WTC11 (cell line): Measurements from ENCODE around the gene SYPL1. TPM values are rescaled to one million over a fixed set of nuclear protein-coding genes. Genes with fewer than 3 reads are reported as not detected.

Experiments used
- AR ChIP-seq: fragments of 250-450 bp; sonication (Bioruptor Pico); IDR thresholded peaks from 2 replicates; pipeline ENCODE4 v1.9.0; 2021; ENCODE audit warnings: mild to moderate bottlenecking
- ERG ChIP-seq: fragments of 250-450 bp; sonication (Bioruptor Pico); IDR thresholded peaks from 2 replicates; pipeline ENCODE4 v1.8.0; 2021; ENCODE audit warnings: mild to moderate bottlenecking
- ETV6 ChIP-seq: sonication (generic); formaldehyde crosslinking; IDR thresholded peaks from 2 replicates; pipeline ENCODE4 v1.8.1; 2022; ENCODE audit warnings: mild to moderate bottlenecking, missing genetic modification reagents
- JAZF1 ChIP-seq: fragments of 250-450 bp; sonication (Bioruptor Pico); IDR thresholded peaks from 2 replicates; pipeline ENCODE4 v1.9.0; 2021; ENCODE audit warnings: moderate library complexity, mild to moderate bottlenecking, inconsistent platforms
- MLX ChIP-seq: sonication (generic); formaldehyde crosslinking; IDR thresholded peaks from 2 replicates; pipeline ENCODE4 v1.8.1; 2023; ENCODE audit warnings: mild to moderate bottlenecking, missing genetic modification reagents, moderate library complexity
- MYBL2 ChIP-seq: sonication (generic); formaldehyde crosslinking; IDR thresholded peaks from 2 replicates; pipeline ENCODE4 v1.8.1; 2023; ENCODE audit warnings: mild to moderate bottlenecking, moderate library complexity, missing genetic modification reagents
- PREB ChIP-seq: sonication (generic); formaldehyde crosslinking; IDR thresholded peaks from 2 replicates; pipeline ENCODE4 v1.8.1; 2022; ENCODE audit warnings: mild to moderate bottlenecking, missing genetic modification reagents, moderate library complexity, borderline replicate concordance
- TEAD4 ChIP-seq: sonication (generic); formaldehyde crosslinking; IDR thresholded peaks from 2 replicates; pipeline ENCODE4 v1.8.0; 2022; ENCODE audit warnings: mild to moderate bottlenecking, missing genetic modification reagents
- USF1 ChIP-seq: sonication (generic); formaldehyde crosslinking; IDR thresholded peaks from 2 replicates; pipeline ENCODE4 v1.8.0; 2022; ENCODE audit warnings: mild to moderate bottlenecking, missing genetic modification reagents
- ZNF263 ChIP-seq: sonication (generic); formaldehyde crosslinking; IDR thresholded peaks from 2 replicates; pipeline ENCODE4 v1.8.1; 2022; ENCODE audit warnings: low read depth, mild to moderate bottlenecking, moderate library complexity, missing genetic modification reagents
- ZNF532 ChIP-seq: fragments of 250-450 bp; sonication (Bioruptor Pico); IDR thresholded peaks from 2 replicates; pipeline ENCODE4 v1.9.0; 2021; ENCODE audit warnings: mild to moderate bottlenecking, borderline replicate concordance
- total RNA-seq: library from RNA; stranded (reverse); gene quantifications from 3 replicates; pipeline ENCODE4 v1.2.3, GENCODE V29; 2021
- TF ChIP-seq, protein P1 (sequence below): sonication (generic); formaldehyde crosslinking; IDR thresholded peaks from 2 replicates; pipeline ENCODE4 v1.8.1; 2023; ENCODE audit warnings: mild to moderate bottlenecking, missing genetic modification reagents, borderline replicate concordance
- TF ChIP-seq, protein P2 (sequence below): sonication (generic); formaldehyde crosslinking; IDR thresholded peaks from 2 replicates; pipeline ENCODE4 v1.8.1; 2023; ENCODE audit warnings: mild to moderate bottlenecking, missing genetic modification reagents
- TF ChIP-seq, protein P3 (sequence below): sonication (generic); formaldehyde crosslinking; IDR thresholded peaks from 2 replicates; pipeline ENCODE4 v1.8.1; 2022; ENCODE audit warnings: missing genetic modification reagents, borderline replicate concordance

The SYPL1 gene
- total RNA-seq, 1 experiment from 2014 or later: 54.8 TPM

DNA sequence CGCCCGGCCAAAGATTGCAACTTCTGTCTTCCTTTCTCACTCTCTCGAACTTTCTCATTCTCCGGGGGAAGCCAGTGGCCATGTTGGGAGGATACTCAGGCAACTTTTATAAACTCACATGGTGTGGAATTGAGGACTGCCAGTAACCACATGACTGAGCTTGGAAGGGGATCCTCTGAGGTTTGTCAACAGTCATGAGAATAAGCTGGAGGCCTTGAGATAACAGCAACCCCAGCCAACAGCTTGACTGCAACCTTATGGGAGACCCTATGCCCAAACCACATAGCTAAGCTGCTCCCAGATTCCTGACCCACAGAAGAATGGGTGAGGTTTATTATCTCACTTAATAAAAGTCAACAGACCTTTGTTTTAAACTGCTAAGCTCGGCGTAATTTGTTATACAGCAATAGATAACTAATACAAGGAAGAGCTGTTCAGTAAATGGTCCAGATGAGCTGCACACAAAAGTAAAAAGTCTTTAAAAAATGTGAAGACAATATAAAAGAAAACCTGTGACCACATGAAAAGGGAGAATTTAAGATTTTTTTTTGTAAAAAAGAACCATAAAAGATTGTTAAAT is 9.6 kb downstream of the SYPL1 start (continued):
- TF ChIP-seq, protein P1, sequence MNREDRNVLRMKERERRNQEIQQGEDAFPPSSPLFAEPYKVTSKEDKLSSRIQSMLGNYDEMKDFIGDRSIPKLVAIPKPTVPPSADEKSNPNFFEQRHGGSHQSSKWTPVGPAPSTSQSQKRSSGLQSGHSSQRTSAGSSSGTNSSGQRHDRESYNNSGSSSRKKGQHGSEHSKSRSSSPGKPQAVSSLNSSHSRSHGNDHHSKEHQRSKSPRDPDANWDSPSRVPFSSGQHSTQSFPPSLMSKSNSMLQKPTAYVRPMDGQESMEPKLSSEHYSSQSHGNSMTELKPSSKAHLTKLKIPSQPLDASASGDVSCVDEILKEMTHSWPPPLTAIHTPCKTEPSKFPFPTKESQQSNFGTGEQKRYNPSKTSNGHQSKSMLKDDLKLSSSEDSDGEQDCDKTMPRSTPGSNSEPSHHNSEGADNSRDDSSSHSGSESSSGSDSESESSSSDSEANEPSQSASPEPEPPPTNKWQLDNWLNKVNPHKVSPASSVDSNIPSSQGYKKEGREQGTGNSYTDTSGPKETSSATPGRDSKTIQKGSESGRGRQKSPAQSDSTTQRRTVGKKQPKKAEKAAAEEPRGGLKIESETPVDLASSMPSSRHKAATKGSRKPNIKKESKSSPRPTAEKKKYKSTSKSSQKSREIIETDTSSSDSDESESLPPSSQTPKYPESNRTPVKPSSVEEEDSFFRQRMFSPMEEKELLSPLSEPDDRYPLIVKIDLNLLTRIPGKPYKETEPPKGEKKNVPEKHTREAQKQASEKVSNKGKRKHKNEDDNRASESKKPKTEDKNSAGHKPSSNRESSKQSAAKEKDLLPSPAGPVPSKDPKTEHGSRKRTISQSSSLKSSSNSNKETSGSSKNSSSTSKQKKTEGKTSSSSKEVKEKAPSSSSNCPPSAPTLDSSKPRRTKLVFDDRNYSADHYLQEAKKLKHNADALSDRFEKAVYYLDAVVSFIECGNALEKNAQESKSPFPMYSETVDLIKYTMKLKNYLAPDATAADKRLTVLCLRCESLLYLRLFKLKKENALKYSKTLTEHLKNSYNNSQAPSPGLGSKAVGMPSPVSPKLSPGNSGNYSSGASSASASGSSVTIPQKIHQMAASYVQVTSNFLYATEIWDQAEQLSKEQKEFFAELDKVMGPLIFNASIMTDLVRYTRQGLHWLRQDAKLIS (CRISPR knock-in tag): no peak
- TF ChIP-seq, protein P2, sequence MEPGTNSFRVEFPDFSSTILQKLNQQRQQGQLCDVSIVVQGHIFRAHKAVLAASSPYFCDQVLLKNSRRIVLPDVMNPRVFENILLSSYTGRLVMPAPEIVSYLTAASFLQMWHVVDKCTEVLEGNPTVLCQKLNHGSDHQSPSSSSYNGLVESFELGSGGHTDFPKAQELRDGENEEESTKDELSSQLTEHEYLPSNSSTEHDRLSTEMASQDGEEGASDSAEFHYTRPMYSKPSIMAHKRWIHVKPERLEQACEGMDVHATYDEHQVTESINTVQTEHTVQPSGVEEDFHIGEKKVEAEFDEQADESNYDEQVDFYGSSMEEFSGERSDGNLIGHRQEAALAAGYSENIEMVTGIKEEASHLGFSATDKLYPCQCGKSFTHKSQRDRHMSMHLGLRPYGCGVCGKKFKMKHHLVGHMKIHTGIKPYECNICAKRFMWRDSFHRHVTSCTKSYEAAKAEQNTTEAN: no peak
- TF ChIP-seq, protein P3, sequence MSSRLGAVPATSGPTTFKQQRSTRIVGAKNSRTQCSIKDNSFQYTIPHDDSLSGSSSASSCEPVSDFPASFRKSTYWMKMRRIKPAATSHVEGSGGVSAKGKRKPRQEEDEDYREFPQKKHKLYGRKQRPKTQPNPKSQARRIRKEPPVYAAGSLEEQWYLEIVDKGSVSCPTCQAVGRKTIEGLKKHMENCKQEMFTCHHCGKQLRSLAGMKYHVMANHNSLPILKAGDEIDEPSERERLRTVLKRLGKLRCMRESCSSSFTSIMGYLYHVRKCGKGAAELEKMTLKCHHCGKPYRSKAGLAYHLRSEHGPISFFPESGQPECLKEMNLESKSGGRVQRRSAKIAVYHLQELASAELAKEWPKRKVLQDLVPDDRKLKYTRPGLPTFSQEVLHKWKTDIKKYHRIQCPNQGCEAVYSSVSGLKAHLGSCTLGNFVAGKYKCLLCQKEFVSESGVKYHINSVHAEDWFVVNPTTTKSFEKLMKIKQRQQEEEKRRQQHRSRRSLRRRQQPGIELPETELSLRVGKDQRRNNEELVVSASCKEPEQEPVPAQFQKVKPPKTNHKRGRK (CRISPR knock-in tag): no peak
- TF ChIP-seq JAZF1 (no peak), ERG (CRISPR knock-in tag) (no peak), ZNF263 (CRISPR knock-in tag) (no peak), USF1 (no peak), MLX (CRISPR knock-in tag) (no peak), ZNF532 (CRISPR knock-in tag) (no peak), AR (CRISPR knock-in tag) (no peak), MYBL2 (CRISPR knock-in tag) (no peak), TEAD4 (CRISPR knock-in tag) (no peak), PREB (no peak), ETV6 (no peak)
